CD4-positive, alpha-beta T cell treated with Interleukin-4 for 1 hour (primary cell): ENCODE results near the gene PRKACA.

Experiments
- DNase-seq, 2 donors: peaks; one replicate each; pipeline ENCODE4 v3.0.0-alpha.2; 2020 to 2022

The PRKACA gene

GRCh38 chr19:14091813-14092462, 25.6 kb downstream of the PRKACA start:
- peak in 1 of 2 donors; percentile 47 for DNase-seq

DNA sequence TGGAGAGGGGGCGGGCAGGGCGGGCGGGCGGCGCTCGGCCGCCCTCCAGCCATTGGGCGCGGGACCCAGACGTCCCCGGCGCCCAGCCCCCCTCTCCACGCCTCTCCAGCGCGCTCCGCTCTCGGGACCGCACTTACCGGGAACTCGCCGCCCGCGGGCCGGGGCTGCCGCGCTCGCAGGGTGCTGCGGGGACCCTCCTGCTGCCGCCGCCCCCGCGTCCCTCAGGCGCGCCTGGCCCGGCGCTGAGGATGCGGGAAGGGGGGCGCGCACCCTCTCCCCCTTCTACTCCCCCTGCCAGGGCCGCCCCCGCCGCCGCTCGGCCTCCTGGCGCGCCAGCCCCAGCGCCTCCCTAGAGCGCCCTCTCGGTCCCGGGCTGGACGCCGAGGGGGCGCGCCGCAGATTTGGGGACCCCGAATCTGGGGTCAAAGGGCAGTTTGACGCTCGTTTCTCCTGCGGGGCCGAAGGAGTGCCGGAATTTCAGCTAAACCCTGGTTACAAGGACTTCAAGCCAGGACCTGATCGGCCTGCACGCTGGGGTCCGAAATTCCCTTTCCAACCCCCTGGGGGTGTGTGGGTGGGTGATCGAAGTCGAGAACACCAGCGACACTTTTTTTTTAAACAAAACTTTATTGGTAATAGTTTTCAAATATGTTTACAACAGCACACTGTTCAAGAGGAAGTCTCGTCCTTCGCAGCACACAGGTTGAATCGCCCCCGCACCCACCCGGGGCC, 26.3 kb downstream of the PRKACA start:
- DNase-seq: peak; percentile 71 to 79

DNA sequence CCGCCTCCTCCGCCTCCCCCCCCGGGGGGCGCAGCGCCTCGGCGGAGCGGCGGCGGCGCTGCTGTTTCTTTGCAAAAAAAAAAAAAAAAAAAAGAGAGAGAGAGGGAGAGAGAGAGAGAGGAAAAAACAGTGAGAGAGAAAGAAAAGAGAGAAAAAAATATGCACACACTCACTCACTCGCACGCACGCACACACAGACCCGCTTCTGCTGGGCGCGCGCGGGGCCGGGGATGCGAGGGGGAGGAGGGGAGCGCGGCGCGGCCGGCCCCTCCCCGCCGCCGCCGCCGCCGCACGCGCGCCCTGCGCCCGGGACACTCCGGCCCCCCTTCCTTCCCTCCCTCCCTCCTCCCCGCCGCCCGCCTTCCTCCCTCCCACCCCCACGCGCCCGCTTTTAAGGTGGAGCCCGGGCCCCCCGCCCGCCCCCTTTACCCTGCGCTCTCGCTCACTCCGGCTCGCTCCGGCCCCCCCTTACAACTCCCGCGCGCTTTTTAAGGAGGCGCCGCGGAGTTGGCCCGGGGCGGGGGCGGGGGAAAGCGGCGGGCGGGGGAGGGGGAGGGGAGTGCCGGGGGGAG, 27.0 kb downstream of the PRKACA start, which contains the start of gene SAMD1:
SAMD1 (minus strand) TSS at position 243 of the 572 bp plus-strand sequence.
- DNase-seq: peak; percentile 88 to 90

DNA sequence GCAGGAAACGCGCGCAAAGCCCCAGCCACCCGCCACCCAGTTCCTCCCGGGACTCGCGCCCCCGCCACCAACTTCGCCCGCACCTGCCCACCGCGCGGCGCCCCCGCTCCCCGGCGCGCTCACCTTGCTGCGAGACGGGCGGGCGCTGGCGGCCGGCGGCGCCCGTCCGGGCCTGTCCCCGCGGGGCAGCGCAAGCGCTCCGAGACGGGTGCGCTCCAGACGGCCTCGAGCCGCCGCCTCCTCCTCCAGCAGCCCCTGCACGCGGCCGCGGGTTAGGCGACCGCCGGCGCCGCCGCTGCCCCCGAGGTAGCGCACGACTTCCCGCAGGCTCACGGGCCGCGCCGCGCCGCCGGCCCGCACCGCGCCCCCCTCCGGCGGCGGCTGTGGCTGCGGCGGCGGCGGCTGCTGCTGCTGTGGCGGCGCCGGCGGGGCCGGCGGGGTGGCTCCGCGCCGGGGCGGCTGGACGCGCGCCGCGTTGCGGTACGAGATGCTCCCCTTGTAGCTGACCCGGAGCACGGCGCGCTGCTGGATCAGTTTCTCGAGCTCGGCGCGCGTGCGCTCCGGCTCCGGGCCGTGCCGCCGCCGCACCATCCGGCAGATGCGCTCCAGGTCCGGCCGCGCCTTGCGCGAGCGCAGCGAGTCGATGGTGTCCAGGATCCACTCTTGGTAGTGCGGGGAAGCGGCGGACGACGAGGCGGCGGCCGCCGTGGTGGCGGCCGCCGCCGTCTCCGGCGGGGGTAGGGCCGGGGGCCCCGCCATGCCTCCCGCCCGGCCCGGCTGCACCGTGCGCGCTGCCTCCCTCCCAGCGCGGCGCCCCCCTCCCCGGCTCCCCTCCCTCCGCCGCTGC, 27.7 kb downstream of the PRKACA start:
- peak; percentile 27 to 41 for DNase-seq

DNA sequence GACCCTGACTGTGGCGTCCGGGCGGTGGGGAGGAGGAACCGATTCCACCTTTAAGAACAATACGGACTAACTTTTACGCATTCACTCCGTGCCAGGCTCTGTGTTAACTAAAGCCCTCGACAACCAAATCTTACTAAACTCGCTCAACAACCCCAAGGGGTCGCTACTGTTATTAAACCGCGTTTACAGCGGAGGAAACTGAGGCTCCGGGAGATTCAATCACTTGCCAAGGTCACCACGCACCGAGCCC, 28.2 kb downstream of the PRKACA start:
- DNase-seq: peak; percentile 17 to 28

- DNase-seq: no peak
Observed at GRCh38 chr19:14088634-14089411, 28.7 kb downstream of the PRKACA start.

- no peak for DNase-seq
Observed at GRCh38 chr19:14086098-14086497, 31.5 kb downstream of the PRKACA start.

DNA sequence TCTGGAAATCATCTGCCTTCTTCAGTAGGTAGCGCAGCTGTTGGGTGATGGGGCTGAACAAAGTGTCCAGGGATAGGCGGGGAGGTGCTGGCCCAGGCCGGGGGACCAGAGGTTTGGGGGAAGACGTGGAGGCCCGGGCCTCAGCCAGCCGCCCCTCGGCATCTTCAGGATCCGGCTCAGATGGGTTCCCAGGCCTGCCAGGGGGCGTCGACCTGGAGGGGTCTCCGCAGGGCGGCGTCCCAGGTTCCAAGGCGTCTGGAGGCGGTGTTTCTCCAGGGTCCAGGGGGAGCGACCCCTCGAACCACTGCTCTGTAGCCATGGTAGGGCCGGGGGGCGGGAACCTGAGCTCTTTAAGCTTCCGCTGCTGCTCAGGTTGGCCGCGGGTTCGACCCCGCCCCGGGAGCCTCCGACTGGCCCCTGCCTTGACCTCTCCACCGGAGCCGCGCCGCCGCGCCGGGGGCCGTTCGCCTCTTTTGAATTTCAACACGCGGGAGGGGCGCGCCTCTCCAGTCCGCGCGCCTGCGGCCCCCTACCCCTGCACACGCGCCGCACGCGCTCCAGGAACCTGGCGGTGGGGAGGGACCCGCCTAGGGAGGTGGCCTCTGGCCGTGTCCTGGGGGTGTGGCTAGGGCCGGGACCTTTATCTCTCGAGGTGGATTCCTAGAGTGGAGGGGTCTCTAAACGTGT, 32.1 kb downstream of the PRKACA start, which contains the start of gene C19orf67:
C19orf67 (minus strand) TSS at position 475 of the 687 bp plus-strand sequence; CDS start at position 319, 156 bp downstream.
- DNase-seq: no peak

GRCh38 chr19:14082675-14082960, 34.9 kb downstream of the PRKACA start:
- no peak for DNase-seq

GRCh38 chr19:14081797-14082674, 35.5 kb downstream of the PRKACA start:
- peak; percentile 54 to 60 for DNase-seq

DNA sequence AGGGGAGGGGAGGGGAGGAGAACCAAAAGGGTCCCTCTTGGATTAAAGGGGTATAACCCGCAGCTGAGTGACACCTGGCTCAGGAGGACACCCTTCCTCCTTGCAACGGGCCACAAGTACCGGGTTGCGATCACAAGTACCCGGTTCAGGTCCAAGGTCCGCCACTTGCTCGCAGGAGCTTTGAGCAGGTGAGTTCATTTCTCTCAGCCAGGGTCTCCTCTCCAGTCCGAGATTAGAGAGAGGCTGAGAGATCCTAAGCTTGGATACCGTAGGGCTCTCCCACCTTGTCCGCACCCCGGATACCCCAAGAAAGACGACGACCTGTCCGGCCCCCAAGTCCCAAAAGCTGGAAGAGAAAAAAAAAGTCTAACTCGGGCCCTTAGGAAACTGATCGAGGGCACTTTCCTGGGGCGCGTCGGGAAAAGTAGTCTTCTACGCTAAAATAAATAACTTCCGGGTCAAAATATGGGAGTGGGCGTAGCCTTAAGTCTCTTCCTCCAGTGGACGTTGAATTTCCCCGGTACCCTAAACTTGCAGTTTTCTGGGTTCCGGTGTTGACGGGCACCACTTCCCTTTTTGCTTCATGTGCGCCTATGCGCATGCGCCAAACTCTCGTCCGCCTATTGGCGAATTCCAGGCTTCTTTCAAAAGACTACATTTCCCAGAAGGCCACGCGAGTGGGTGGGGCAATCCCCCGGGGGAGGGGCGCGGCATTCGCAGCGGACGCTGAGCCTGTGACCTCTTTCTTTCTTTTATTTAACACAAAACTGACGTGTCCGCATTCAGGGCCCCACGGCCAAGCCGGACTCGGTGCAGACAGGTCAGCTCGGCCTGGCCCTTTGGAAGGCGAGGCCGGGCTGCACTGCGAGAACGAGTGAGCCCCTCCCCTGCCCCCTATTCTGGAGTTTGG, 36.4 kb downstream of the PRKACA start:
- peak; percentile 99 to 100 for DNase-seq

DNA sequence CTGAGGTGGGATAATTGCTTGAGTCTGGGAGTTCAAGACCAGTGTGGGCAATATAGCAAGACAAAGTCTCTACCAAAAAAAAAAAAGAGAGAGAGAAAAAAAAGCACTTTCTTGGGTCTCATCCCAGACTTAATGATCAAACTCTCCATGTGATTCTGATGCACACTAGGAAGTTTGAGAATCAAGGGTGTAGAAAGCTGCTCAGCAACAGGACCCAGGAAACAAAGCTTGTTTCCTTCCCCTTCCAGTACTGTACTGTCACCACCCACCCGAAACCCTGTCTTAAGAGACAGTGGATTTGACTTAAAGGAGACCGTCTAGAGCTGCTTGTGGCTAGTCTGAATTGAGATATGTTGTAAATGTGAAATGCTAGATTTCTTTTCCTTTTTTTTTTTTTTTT, 39.2 kb downstream of the PRKACA start:
- no peak for DNase-seq

DNA sequence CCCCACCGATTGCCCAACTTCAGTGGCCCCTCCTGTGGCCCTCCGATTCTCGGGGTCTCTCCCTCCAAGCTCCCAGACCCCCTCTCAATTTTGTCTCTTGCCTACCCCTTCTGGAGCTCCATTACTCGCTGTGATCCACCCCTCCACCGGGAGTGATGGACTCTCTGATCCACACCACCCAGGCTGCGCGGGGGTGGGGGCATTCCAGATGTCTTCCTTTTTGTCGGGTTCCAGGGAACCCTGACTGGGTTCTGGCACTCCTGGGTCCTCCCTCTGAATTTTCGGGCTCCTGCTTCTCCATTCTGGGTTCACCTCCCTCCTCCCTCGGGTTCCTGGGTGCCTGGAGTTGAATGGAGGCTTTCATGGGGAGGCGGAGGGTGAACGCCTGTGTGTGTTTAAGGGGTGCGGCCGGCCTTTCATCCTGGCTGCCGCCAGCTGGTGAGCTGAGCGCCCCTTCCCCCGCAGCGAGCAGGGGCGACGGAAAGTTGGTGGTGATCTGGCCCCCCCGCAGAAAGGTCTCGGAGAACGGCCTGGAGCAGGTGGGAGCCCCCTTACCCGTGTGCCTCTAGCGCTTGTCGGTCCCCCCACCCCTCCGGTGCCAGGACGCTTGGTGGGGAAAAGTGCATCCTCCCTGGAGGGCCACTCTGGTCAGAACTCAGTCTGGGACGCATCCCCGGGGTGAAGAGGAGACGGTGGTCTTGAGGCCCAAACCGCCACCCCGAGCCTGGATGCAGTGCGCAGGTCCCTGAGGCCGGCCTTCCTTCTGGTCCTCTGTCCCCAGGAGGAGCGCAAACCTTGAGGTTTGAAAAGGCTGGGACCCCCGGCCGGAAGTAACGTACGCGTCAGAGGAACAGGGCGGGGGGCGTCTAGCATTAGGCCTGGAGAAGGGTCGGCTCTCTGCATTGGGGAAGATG, 43.4 kb downstream of the PRKACA start:
- no peak for DNase-seq

- DNase-seq: peak; percentile 75 to 79
Observed at GRCh38 chr19:14073261-14073924, 44.2 kb downstream of the PRKACA start.

- peak in 1 of 2 donors; percentile 30 for DNase-seq
Observed at GRCh38 chr19:14072535-14073260, 44.9 kb downstream of the PRKACA start, which contains the start of gene MISP3. Gene MISP3 (plus strand): TSS chr19:14072786. CDS start chr19:14073310, 524 bp downstream.

- no peak for DNase-seq
Observed at GRCh38 chr19:14070268-14071050, 47.1 kb downstream of the PRKACA start.
